Measurements from ENCODE around the gene IDH3G.

DNA sequence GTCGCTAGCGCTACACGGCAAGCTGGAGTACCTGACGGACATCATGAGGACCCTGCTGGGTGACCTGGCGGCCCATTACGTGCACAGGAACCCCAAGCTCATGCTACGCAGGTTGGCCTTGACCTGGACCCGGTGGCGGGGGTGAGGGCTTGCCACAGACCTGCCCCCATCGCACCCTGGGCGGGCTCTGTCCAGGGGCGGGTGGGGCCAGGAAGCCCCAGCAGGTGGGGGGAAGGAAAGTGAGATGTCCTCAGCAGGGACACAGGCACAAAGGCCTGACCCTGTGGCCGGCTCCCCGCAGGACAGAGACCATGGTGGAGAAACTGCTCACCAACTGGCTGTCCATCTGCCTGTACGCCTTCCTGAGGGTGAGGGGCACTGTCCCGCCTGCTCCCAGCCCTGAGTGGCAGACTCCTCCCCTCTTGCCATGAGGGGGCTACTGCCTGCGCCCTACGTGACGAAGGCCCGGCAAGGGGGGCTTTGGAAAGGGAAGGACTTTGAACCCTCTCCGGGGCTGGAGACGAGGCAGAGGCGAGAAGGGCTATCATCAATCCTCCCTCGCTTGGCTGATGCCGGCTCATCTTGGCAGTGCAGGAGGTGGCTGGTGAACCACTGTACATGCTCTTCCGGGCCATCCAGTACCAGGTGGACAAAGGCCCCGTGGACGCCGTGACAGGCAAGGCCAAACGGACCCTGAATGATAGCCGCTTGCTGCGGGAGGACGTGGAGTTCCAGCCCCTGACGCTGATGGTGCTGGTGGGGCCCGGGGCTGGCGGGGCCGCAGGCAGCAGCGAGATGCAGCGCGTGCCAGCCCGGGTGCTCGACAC lies 18.7 kb downstream of the IDH3G start:
- TF ChIP-seq, protein P1, sequence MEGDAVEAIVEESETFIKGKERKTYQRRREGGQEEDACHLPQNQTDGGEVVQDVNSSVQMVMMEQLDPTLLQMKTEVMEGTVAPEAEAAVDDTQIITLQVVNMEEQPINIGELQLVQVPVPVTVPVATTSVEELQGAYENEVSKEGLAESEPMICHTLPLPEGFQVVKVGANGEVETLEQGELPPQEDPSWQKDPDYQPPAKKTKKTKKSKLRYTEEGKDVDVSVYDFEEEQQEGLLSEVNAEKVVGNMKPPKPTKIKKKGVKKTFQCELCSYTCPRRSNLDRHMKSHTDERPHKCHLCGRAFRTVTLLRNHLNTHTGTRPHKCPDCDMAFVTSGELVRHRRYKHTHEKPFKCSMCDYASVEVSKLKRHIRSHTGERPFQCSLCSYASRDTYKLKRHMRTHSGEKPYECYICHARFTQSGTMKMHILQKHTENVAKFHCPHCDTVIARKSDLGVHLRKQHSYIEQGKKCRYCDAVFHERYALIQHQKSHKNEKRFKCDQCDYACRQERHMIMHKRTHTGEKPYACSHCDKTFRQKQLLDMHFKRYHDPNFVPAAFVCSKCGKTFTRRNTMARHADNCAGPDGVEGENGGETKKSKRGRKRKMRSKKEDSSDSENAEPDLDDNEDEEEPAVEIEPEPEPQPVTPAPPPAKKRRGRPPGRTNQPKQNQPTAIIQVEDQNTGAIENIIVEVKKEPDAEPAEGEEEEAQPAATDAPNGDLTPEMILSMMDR (IDR thresholded peaks at IDR 0.05), result no peak
- no peak for TF ChIP-seq POLR2A (IDR thresholded peaks at IDR 0.05)

Data from uterus (tissue), 2 donors.